22Rv1 (cell line): ENCODE measurements around the gene ATG9B.

Source experiments
- CTCF ChIP-seq: fragments of 450-650 bp; IDR thresholded peaks from 2 replicates; pipeline ENCODE4 v1.5.1; 2017; ENCODE audit warnings: mild to moderate bottlenecking
- ZFX ChIP-seq: fragments of 450-650 bp; IDR thresholded peaks from 2 replicates; pipeline ENCODE4 v1.6.1; 2017; ENCODE audit warnings: antibody characterized with exemption, borderline replicate concordance

DNA sequence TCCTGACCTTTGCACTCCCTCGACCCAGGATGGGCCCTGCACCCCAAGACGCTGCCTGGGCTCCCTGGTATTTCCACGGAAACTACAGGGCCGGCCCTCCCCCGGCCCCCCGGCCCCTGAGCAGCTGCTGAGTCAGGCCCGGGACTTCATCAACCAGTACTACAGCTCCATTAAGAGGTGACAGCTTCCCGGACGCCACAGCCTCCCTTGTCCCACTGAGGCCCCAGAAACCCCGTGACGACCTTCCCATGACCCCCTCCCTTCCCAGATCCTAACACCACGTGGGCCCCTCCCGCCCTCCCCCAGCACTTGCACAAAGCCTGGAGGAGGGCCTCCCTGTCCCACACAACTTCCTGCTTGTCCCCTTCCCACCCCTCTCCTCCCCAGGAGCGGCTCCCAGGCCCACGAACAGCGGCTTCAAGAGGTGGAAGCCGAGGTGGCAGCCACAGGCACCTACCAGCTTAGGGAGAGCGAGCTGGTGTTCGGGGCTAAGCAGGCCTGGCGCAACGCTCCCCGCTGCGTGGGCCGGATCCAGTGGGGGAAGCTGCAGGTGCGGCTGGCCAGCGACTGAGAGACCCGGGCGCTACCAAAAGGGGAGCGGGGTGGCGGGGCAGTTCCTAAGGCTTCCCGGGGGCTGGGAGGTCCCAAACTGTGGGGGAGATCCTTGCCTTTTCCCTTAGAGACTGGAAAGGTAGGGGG is 27.8 kb downstream of the ATG9B start:
- TF ChIP-seq CTCF (no peak), ZFX (no peak)
